Globus pallidus (tissue), 1 donor: ENCODE data around the gene TRMT2A.

Source experiments
- DNase-seq: peaks from one replicate; pipeline ENCODE4 v3.0.0-alpha.2; 2015; ENCODE audit warnings: low spot score

TRMT2A gene

GRCh38 chr22:20063271-20064139, 53.5 kb downstream of the TRMT2A start:
- DNase-seq, result no peak

- DNase-seq, result no peak
Measured at GRCh38 chr22:20062766-20063083, 54.3 kb downstream of the TRMT2A start.

DNA sequence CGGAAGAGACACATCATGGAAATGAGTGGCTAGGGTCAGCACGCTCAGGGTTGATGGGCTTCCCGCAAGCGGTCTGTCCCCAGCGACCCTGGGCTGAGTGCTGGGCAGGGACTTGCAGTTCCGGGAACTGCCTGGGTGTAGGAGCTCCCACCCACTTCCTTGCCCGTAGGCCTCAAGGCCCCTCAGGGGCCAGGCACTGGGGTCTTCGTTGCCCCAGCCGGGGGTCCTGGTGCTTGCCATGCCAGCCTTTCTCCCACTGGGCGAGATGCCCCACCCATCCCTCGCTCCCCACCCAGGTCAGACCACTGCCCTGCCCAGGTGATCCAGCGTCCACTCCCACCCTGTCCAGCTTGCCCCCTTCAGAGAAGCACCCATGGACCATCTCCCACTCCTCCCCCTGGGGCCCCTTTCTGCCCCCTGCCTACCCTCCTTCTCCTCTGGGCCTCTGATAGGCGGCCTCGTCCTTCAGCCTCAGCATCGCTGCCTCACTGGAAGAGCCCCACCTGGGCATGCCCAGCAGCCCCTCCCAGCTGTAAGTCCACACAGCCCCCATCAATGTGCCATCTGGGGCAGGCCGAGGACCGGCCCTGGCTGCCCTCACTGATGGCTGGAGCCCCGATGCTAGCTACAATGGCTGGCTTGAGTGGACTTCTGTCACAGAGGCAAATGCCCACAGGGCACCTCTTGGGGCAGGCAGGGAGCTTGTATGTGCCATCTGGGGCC, 54.8 kb downstream of the TRMT2A start:
- DNase-seq, result no peak
